HUDEP-2 (cell line): ENCODE results near the gene PI4KA.
"Not testable (repeated sequence)": the region's sequence is repeated elsewhere in the genome, so short reads cannot be mapped to it uniquely, and the experiment has no call there.

Experiments
- DNase-seq, 76 experiments: peaks; one replicate each; lab custom pipeline; 2025; ENCODE audit not compliant: unreplicated experiment in 76 of 76; lab: John Stamatoyannopoulos, UW

The PI4KA gene

GRCh38 chr22:20752104-20752741 lies 106.4 kb downstream of the PI4KA start:
- no peak for DNase-seq

GRCh38 chr22:20751185-20751851 lies 107.3 kb downstream of the PI4KA start:
- no peak for DNase-seq

GRCh38 chr22:20750461-20751184 lies 108.0 kb downstream of the PI4KA start:
- peak in 63 of 76 experiments; percentile 9 to 71 (median 33) for DNase-seq

- no peak for DNase-seq
Measured at GRCh38 chr22:20749453-20749852, 109.2 kb downstream of the PI4KA start.

- DNase-seq = no peak
Measured at GRCh38 chr22:20748731-20749428, 109.7 kb downstream of the PI4KA start.

- DNase-seq = no peak
Measured at GRCh38 chr22:20748082-20748481, 110.5 kb downstream of the PI4KA start.

- no peak for DNase-seq
Measured at GRCh38 chr22:20747223-20747622, 111.4 kb downstream of the PI4KA start.

- no peak for DNase-seq
Measured at GRCh38 chr22:20746431-20747189, 112.0 kb downstream of the PI4KA start.

- no peak for DNase-seq
Measured at GRCh38 chr22:20745119-20745518, 113.5 kb downstream of the PI4KA start.

- no peak for DNase-seq
Measured at GRCh38 chr22:20744456-20744855, 114.2 kb downstream of the PI4KA start.

- DNase-seq = no peak
Measured at GRCh38 chr22:20742764-20743163, 115.8 kb downstream of the PI4KA start.

GRCh38 chr22:20741634-20742581 lies 116.7 kb downstream of the PI4KA start:
- peak in 16 of 76 experiments; percentile 1 to 27 (median 7) for DNase-seq

GRCh38 chr22:20741008-20741633 lies 117.5 kb downstream of the PI4KA start:
- no peak for DNase-seq

GRCh38 chr22:20740222-20740951 lies 118.2 kb downstream of the PI4KA start:
- no peak for DNase-seq

GRCh38 chr22:20738394-20739089 lies 120.1 kb downstream of the PI4KA start:
- DNase-seq = no peak

GRCh38 chr22:20736891-20737290 lies 121.7 kb downstream of the PI4KA start:
- not testable (repeated sequence) for DNase-seq

GRCh38 chr22:20735356-20736162 lies 123.1 kb downstream of the PI4KA start:
- DNase-seq = not testable (repeated sequence)
